Lower leg skin (tissue), 3 donors: ENCODE measurements around the gene CABLES1.

Experiments used
- CTCF ChIP-seq, 3 donors: fragments of 450-650 bp; IDR thresholded peaks; one replicate each; pipeline ENCODE4 v1.5.1; 2016; ENCODE audit warnings: antibody characterized with exemption in 3 of 3, mild to moderate bottlenecking in 3 of 3, moderate library complexity in 2 of 3
- POLR2A ChIP-seq, 2 donors: fragments of 450-650 bp; IDR thresholded peaks; one replicate each; pipeline ENCODE4 v1.6.1; 2016 to 2017; ENCODE audit warnings: antibody characterized with exemption in 2 of 2, mild to moderate bottlenecking in 1 of 2, moderate library complexity in 1 of 2

- no peak for TF ChIP-seq CTCF (IDR thresholded peaks at IDR 0.05)
- no peak for TF ChIP-seq POLR2A (IDR thresholded peaks at IDR 0.05)
Observed at GRCh38 chr18:23230686-23231085, 95.4 kb downstream of the CABLES1 start.
